ENCODE measurements around the gene P2RX6.

The P2RX6 gene

DNA sequence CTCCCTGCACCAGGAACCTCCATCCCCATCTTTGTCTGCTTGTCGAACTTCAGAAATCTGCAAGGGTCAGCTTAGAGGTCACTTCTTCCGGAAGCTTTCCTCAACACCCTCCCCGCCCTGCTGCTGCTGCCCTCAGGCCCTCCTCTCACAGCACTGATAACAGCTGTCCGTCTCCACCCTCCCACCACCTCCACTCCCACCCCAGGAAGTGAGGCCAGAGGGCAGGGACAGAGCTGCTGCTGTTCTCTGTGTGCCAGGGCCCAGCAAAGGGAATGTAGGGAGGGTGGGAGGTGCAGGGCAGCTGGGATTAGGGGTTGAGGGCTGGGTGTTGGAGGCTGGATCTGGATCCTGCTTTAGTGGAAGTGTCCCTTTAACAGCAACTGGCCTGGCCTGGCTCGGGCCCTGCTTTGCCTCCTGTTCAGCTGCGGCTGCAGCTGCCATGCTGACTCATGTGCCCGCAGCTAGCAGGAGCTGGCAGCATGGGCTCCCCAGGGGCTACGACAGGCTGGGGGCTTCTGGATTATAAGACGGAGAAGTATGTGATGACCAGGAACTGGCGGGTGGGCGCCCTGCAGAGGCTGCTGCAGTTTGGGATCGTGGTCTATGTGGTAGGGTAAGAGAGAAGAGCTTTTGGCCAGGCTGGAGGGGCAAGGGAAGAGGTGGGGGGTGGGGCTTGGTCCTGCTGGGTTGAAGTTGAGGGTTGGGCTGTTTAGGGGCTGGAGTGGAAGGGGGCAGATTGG, at the start of gene P2RX6:
P2RX6 (plus strand) TSS at position 440 of the 740 bp plus-strand sequence; CDS start at position 450, 10 bp downstream.
- TF ChIP-seq, protein P1, sequence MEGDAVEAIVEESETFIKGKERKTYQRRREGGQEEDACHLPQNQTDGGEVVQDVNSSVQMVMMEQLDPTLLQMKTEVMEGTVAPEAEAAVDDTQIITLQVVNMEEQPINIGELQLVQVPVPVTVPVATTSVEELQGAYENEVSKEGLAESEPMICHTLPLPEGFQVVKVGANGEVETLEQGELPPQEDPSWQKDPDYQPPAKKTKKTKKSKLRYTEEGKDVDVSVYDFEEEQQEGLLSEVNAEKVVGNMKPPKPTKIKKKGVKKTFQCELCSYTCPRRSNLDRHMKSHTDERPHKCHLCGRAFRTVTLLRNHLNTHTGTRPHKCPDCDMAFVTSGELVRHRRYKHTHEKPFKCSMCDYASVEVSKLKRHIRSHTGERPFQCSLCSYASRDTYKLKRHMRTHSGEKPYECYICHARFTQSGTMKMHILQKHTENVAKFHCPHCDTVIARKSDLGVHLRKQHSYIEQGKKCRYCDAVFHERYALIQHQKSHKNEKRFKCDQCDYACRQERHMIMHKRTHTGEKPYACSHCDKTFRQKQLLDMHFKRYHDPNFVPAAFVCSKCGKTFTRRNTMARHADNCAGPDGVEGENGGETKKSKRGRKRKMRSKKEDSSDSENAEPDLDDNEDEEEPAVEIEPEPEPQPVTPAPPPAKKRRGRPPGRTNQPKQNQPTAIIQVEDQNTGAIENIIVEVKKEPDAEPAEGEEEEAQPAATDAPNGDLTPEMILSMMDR (IDR thresholded peaks at IDR 0.05; ENCODE audit: low read depth, low read length, missing control alignments) = no peak
- H3K36me3 ChIP-seq (replicated peaks) = no peaks in the 10 kb centered on the region
- peak; percentile 25 for DNase-seq
- no peaks in the 10 kb centered on the region for H3K27me3 ChIP-seq (replicated peaks)
- H3K27ac ChIP-seq = peak within 1 kb of the TSS; percentile 1
- peak within 1 kb of the TSS; percentile 64 for H3K4me3 ChIP-seq (ENCODE audit: low read depth, low read length)
- in situ Hi-C loops (cut with HindIII; ENCODE audit: low pct_ligation_motif_present, low sequenced_read_pairs) = no loop called here

DNA sequence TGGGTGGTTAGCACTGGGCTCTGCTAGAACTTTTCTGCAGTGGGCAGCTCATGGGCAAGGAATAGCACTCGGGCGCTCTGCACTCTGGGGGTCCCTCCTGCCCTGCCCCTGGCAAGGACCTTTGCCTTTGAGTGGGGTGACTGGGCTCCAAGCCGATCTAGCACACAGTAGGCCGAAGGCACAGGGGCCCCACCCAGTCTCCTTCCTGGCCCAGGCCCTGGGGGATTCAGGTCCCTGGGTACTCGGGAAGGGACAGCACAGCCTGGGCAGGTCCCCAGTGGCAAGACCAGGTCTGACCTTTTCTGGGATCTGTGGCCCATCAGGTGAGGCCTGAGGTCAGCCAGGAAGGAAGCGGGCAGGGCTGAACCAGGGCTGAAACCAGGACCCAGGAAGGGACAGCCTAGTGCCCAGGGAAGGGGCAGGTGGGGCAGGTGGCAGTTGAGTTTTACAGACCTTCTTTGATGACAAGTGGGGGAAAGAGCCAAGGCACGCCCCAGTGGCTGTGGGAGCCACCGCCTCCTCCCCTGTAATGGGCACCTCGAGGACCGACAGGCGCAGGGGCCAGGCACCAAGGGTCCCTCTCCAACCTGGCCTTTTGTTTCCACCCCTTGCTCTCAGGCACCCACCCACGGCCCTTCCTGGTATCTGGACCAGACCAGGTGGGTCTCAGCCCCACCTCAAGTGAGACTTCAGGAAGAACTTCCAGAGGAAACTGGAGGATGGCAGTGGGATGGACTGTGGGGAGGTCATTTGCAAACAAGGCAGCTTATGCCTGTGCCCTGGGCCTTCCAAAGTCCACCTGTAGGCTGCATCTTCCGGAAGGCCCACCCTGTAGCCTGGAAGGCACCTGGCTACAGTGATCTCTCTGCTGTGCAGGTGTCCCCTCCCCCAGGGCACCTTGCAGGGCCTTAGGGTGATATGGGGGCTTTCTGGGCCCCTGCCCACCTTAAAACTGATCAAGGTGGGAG, 48.8 kb upstream of the P2RX6 start:
- TF ChIP-seq, protein P1 (IDR thresholded peaks at IDR 0.05; ENCODE audit: low read depth, low read length, missing control alignments) = no peak
- Histone ChIP-seq H3K27ac (no peak overlapping the region), H3K36me3 (replicated peaks) (no peaks in the 10 kb centered on the region), H3K27me3 (replicated peaks) (peaks cover 17% of the 10 kb centered on the region), H3K4me3 (ENCODE audit: low read depth, low read length) (no peak overlapping the region)
- in situ Hi-C loops (cut with HindIII; ENCODE audit: low pct_ligation_motif_present, low sequenced_read_pairs) = no loop called here
- no peak for DNase-seq

DNA sequence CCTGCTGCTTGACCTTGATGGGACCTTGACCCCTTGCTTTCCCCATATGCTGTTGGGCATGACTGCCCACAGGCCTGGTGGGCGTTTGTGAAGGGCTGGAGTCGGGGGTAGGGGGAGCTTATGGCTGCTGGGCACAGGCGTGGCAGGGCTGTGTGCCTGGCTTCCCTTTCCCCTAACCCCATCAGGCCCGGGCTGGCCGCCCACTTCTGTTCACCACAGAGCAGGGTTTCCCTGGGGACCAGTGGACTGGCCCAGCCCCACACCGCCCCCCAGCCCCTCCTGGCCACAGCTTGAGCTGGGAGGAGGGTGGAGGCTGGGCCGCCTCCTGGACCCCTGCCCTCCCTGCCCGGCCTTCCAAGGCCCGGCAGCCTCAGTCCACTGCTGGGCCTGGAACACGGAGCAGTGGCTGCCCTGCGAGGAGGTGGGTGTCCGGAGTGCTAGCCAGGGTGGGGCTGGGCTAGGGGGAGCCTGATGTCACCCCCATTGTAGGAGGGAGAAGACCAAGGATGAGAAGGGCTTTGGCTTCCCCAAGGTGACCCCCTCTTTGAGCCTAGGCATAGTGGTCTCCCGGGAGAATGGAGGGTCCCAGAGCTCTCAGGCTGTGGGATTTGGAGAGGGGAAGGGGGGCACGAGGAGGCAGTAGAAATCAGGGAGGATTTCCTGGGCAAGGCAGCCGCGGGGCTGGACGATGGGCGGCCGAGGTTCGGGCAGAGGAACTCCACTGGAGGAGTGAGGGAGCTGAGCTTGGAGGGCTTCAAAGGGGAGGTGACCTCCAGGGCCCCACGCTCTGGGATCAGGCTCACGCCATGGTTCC, 47.9 kb upstream of the P2RX6 start, which contains the start of gene AIFM3:
AIFM3 (plus strand) TSS at position 373 of the 814 bp plus-strand sequence. CDS start 690 bp downstream, outside the sequence.
- Histone ChIP-seq H3K27ac (no peak within 1 kb of the TSS), H3K27me3 (replicated peaks) (peaks cover 17% of the 10 kb centered on the region), H3K4me3 (ENCODE audit: low read depth, low read length) (no peak within 1 kb of the TSS), H3K36me3 (replicated peaks) (no peaks in the 10 kb centered on the region)
- TF ChIP-seq, protein P1 (IDR thresholded peaks at IDR 0.05; ENCODE audit: low read depth, low read length, missing control alignments) = no peak
- no peak for DNase-seq
- in situ Hi-C loops (cut with HindIII; ENCODE audit: low pct_ligation_motif_present, low sequenced_read_pairs) = no loop called here

DNA sequence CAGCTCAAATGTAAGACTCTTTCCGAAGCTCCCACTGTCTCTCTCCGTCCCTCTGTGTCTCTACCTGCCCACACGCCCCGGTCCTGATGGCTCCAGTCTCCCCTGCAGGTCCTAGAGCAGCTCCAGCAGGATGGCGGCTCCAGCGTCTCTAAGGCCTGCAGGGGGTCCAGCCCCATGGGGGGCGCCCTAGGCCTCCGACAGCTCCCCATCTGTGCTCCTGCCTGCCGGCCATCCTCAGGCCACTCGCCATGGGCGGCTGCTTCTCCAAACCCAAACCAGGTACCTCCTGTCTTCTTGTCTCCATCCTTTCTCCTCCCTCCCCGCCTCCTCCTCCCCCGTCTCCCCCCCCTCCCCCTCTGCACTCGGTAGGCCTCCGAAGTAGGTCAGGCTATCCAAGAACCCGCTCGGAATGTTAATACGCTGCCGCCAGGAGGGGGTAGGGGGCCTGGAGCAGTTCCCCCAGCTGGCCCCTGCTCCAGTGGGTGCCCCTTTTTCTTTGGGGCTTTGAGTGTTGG, 47.2 kb upstream of the P2RX6 start:
- Histone ChIP-seq H3K27me3 (replicated peaks) (peaks cover 17% of the 10 kb centered on the region), H3K4me3 (ENCODE audit: low read depth, low read length) (no peak overlapping the region), H3K27ac (no peak overlapping the region), H3K36me3 (replicated peaks) (no peaks in the 10 kb centered on the region)
- in situ Hi-C loops (cut with HindIII; ENCODE audit: low pct_ligation_motif_present, low sequenced_read_pairs) = no loop called here
- TF ChIP-seq, protein P1 (IDR thresholded peaks at IDR 0.05; ENCODE audit: low read depth, low read length, missing control alignments) = no peak
- DNase-seq = no peak

DNA sequence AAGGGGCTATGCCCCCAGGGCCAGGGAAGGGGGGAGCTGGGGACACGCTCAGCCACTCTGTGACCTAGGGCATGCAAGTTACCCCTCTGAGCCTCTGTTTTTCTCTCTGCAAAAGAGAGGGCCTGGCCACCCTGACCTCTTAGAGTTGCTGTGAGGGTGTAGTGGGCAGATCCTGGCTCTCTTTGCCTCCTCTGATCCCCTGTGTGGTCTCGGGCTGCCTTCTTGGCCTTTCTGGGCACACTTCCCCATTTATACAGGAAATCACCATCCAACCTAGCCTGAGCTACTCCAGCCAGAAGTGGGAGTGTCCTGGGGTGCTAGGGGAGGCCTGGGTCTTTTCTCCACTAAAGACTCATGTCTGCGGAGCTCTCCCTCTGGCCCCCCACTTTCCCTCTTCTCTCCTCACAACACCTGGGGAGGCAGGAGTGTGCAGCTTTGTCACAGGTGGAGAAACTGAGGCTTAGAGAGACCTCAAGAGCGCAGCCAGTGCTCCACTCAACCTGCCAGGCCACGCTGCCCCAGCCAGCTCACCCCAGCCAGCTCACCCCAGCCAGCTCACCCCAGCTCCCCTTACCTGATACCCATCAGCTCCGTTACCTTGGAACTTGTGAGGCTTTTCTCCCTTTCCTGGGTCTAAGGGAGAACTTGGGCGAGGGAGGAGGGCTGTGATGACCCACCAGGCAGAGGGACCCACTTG, 46.5 kb upstream of the P2RX6 start:
- DNase-seq = no peak
- TF ChIP-seq, protein P1 (IDR thresholded peaks at IDR 0.05; ENCODE audit: low read depth, low read length, missing control alignments) = no peak
- H3K36me3 ChIP-seq (replicated peaks) = no peaks in the 10 kb centered on the region
- in situ Hi-C loops (cut with HindIII; ENCODE audit: low pct_ligation_motif_present, low sequenced_read_pairs) = no loop called here
- H3K27ac ChIP-seq = no peak overlapping the region
- H3K27me3 ChIP-seq (replicated peaks) = peaks cover 17% of the 10 kb centered on the region
- no peak overlapping the region for H3K4me3 ChIP-seq (ENCODE audit: low read depth, low read length)
